T-helper 1 cell treated with Interleukin-12 subunit alpha and Interleukin-12 subunit beta and Interleukin-4 antibody, amounts not matched to agents 30 ng/mL and 1 ng/mL, for 36 hours (primary cell): Measurements from ENCODE around the gene DDC. TPM values are rescaled to one million over a fixed set of nuclear protein-coding genes. Genes with fewer than 3 reads are reported as not detected.

Source experiments
- intact Hi-C: fragments of 100-400 bp; cut with micrococcal nuclease; formaldehyde crosslinking; loops from one replicate; pipeline ENCODE4 v1.15.1; 2024
- total RNA-seq: library from RNA; stranded (reverse); gene quantifications from 2 replicates; pipeline ENCODE4 v1.2.3, GENCODE V29; 2022

Gene DDC
- total RNA-seq, 1 donor from 2014 or later = not detected

DNA sequence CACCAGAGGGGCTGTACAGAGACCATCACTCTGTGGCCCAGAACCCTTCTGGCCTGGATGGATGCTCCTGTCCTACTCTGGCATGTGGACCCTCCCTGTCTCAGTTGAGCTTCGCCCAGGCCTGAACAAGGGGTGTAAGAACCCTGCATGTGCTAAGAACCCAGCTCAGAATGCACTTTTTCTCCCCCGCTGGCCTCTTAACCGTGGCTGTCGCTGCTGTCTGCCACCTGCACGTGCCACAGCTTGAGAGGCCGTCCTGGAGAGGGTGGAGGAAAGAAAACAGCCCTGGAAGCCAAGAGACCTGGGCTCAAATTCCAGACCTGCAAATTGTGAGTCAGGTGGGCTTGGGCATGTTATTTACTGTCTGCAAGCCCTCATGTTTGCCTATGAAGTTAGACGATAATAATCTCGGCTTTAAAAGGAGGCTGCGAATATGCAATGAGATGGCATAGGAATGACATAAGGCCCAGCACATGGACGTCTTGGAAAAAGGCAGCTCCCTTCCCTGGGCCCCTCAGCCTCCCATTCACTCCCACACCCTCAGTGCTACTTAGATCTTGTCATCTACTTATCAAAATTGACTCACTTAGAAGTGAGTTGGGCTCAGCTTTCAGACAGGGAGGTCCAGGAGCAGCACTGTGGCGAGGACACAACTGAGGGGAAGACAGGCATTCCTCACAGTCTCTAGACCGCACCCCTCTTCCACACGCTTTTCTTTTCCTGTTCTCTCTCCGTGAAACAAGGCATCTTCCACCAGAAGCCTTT, 146.5 kb downstream of the DDC start:
- intact Hi-C loops = loop anchor here (1.0 to 2.0 kb wide), 8 partner anchors 21 to 326 kb away; no protein-coding TSS in a partner anchor

DNA sequence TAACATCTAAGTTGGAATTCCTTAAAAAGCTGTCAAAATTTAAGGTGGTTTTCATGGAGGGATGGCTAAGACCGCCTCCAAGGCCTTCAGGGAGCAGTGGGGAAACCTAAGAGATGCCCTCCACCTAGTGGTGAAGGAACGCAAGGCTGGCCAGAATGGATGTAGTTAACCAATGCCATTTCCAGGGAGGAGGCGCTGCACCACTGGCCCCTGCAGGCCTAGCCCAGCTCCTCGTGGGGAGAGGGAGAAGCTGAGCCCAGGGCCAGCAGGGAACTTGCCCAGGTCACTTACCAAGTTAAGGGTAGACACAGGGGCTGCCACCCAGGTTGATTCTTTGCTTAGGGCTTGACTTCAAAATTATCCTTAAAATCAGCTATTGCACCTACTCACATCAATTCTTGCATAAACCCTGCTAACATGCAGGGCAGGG, 147.1 kb downstream of the DDC start:
- intact Hi-C loops = loop anchor here (1.0 to 2.0 kb wide), 8 partner anchors 21 to 326 kb away; no protein-coding TSS in a partner anchor

DNA sequence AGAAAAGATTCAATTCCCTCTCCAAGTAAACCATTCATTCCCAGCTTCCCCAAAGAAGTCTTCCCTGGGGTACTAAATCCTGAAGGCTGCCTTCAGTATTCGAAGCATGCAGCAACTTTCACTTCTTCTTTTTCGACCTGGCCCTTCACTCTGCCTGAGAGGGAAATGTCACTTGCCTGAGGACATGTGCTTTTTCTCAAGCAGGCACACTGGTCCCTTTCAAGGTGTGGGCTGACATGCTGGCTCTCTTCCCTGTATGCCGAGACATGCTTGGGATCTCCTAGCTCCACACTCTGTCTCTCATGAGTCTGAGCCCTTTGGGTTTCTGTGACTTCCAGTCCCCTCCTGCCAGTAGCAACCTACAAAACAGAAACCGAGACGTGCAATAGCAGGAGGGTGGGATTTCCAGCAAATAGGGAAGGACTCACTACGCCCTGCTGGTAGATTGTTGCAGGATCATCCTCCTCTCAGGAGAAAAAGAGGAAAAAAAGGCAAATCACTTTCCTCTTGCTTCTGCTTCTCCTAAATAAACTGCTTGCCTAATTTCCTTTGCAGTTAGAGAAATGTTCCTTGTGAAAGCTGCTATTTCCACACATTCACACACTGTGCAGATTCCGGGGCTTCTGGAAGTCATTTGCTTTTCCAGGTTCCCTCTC, 148.6 kb downstream of the DDC start:
- intact Hi-C loops = no loop called here

DNA sequence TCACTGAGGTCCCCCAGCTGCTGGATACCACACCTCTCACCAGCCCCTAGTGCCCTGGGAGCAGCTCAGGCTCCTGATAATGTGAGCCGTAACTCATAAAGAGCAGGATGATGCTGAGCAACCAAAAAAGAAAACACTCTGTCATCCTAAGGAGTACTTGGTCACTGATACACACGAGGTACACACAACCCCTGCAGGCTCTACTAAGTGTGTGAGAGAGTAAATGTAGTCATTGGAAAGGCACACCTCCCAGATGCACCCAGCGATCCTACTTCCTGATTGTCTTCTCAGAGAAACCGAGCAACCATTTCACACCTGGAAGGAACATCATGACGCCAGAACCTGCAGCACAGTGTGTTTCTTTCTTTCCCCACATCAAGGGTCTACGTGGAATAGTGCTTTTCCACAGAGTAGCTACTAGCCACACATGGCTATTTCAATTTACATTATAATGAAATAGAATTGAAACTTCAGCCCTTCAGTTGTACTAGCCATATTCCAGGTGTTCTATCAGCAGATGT, 149.3 kb downstream of the DDC start:
- intact Hi-C loops = no loop called here

- intact Hi-C loops = no loop called here
Measured at GRCh38 chr7:50413561-50413960, 151.6 kb downstream of the DDC start.

- intact Hi-C loops = no loop called here
Measured at GRCh38 chr7:50412973-50413372, 152.2 kb downstream of the DDC start.

- intact Hi-C loops = no loop called here
Measured at GRCh38 chr7:50411332-50411731, 153.9 kb downstream of the DDC start.

DNA sequence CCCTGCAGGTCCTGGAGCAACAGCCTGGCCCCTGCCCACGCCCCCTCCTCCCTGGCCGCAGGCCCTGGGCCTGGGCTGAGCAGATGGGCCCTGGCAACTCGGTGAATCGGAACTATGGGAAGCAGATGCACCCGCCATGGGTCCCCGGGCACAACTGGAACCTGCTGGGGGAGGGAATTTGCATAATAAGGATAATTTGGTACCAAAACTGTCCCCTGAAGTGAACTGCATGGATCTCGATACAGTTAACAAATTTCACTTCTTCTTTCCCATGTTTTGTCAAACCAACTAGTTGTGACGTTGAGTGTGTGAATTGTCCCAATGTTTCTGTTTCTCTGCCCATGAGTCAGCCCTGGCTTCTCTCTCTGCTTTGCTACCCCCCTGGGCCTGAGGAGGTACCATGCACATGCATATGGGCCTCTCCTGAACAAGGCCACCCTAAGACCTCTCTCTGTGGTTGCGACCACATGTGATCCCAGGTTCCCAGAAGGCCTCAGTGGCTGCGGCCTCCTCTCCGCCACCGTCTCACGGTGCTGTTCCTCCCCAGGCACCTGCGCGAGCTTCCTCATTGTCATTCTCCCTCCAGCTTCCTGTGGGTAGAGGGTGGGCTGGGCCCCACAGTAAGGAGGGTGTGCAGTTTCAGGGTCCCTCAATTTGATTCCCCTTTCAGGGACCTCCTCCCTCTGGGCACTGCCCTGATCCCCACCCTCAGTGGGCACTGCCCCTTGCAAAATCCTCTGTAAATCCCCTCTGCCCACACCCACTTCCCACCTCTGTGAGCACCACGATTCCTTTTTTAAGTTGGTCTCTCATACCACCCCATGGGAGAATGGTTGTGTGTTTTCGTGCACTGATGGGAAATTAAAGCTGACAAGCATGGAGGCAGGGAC, 155.1 kb downstream of the DDC start:
- intact Hi-C loops = no loop called here

Other genes with a start within 250 kb of the DDC start
- gene FIGNL1, start 115.1 kb downstream of the DDC start, total RNA-seq = 33.4 and 33.8 TPM in 2 replicates
- 7.2 and 7.6 TPM in 2 replicates for gene GRB10, start 217.5 kb upstream of the DDC start, total RNA-seq